Measurements from ENCODE around the gene PHAF1. TPM values are rescaled to one million over a fixed set of nuclear protein-coding genes. Genes with fewer than 3 reads are reported as not detected.

Gene PHAF1
- total RNA-seq, 2 experiments from 2014 or later, result 11.3 to 14.0 TPM

- no peaks in the 10 kb centered on the region for H3K4me1 Mint-ChIP-seq (ENCODE audit: low read depth)
- DNase-seq (no peak), ATAC-seq (no peak)
- H3K27ac Mint-ChIP-seq, result no peak overlapping the region
- peaks cover 43% of the 10 kb centered on the region for H3K36me3 Mint-ChIP-seq (ENCODE audit: low read depth)
- ChIA-PET CTCF (interaction anchor here (1.0 to 6.1 kb wide), 4 partner anchors 17 to 178 kb away, joined by 4 to 40 read pairs (median 4); partner anchors contain the start of gene CES3), POLR2A (interaction anchor here (0.6 to 2.2 kb wide), 2 partner anchors 9 to 22 kb away, joined by 3 to 8 read pairs; no protein-coding TSS in a partner anchor)
- no peak for TF ChIP-seq CTCF (IDR thresholded peaks at IDR 0.05)
- no peaks in the 10 kb centered on the region for H3K27me3 Mint-ChIP-seq
- H3K9me3 Mint-ChIP-seq, result no peaks in the 10 kb centered on the region
- H3K4me3 Mint-ChIP-seq, result no peak overlapping the region
- intact Hi-C loops (cut with micrococcal nuclease), result no loop called here
Observed at GRCh38 chr16:67137605-67138004, 27.9 kb downstream of the PHAF1 start.

- Mint-ChIP-seq H3K9me3 (no peaks in the 10 kb centered on the region), H3K4me3 (no peak overlapping the region), H3K27me3 (no peaks in the 10 kb centered on the region), H3K36me3 (ENCODE audit: low read depth) (peaks cover 52% of the 10 kb centered on the region), H3K4me1 (ENCODE audit: low read depth) (no peaks in the 10 kb centered on the region), H3K27ac (no peak overlapping the region)
- ChIA-PET CTCF (interaction anchor here (1.2 to 6.1 kb wide), 4 partner anchors 12 to 124 kb away, joined by 3 to 40 read pairs (median 6); no protein-coding TSS in a partner anchor), POLR2A (interaction anchor here (0.8 to 1.1 kb wide), 2 partner anchors 12 to 119 kb away, joined by 3 read pairs; no protein-coding TSS in a partner anchor)
- TF ChIP-seq CTCF (IDR thresholded peaks at IDR 0.05), result no peak
- no peak for ATAC-seq
- no peak for DNase-seq
- intact Hi-C loops (cut with micrococcal nuclease), result no loop called here
Observed at GRCh38 chr16:67141391-67141790, 31.6 kb downstream of the PHAF1 start.

GRCh38 chr16:67142342-67142741, 32.6 kb downstream of the PHAF1 start:
- no peak for ATAC-seq
- ChIA-PET POLR2A (no interaction called here), CTCF (interaction anchor here (2.0 to 6.1 kb wide), 2 partner anchors 13 kb away, joined by 7 to 40 read pairs; no protein-coding TSS in a partner anchor)
- Mint-ChIP-seq H3K4me1 (ENCODE audit: low read depth) (no peaks in the 10 kb centered on the region), H3K36me3 (ENCODE audit: low read depth) (peaks cover 52% of the 10 kb centered on the region), H3K27ac (no peak overlapping the region), H3K27me3 (no peaks in the 10 kb centered on the region), H3K9me3 (no peaks in the 10 kb centered on the region), H3K4me3 (no peak overlapping the region)
- DNase-seq, result no peak
- intact Hi-C loops (cut with micrococcal nuclease), result no loop called here
- TF ChIP-seq CTCF (IDR thresholded peaks at IDR 0.05), result no peak

- no peaks in the 10 kb centered on the region for H3K9me3 Mint-ChIP-seq
- H3K4me3 Mint-ChIP-seq, result no peak overlapping the region
- TF ChIP-seq CTCF (IDR thresholded peaks at IDR 0.05), result no peak
- no peak overlapping the region for H3K27ac Mint-ChIP-seq
- no peaks in the 10 kb centered on the region for H3K27me3 Mint-ChIP-seq
- intact Hi-C loops (cut with micrococcal nuclease), result no loop called here
- ChIA-PET CTCF (interaction anchor here (1.5 to 1.6 kb wide), 2 partner anchors 10 to 126 kb away, joined by 4 to 8 read pairs; no protein-coding TSS in a partner anchor), POLR2A (no interaction called here)
- DNase-seq (no peak), ATAC-seq (no peak)
- H3K36me3 Mint-ChIP-seq (ENCODE audit: low read depth), result peaks cover 70% of the 10 kb centered on the region
- H3K4me1 Mint-ChIP-seq (ENCODE audit: low read depth), result peaks cover 2% of the 10 kb centered on the region
Observed at GRCh38 chr16:67144943-67145342, 35.2 kb downstream of the PHAF1 start.

GRCh38 chr16:67145746-67146145, 36.0 kb downstream of the PHAF1 start:
- CTCF ChIA-PET, result interaction anchor here (1.0 kb wide), 1 partner anchor 10 kb away, joined by 7 read pairs; no protein-coding TSS in a partner anchor
- Mint-ChIP-seq H3K9me3 (no peaks in the 10 kb centered on the region), H3K27me3 (no peaks in the 10 kb centered on the region), H3K4me1 (ENCODE audit: low read depth) (peaks cover 2% of the 10 kb centered on the region), H3K27ac (no peak overlapping the region), H3K4me3 (no peak overlapping the region), H3K36me3 (ENCODE audit: low read depth) (peaks cover 63% of the 10 kb centered on the region)
- intact Hi-C loops (cut with micrococcal nuclease), result no loop called here
- no peak for TF ChIP-seq CTCF (IDR thresholded peaks at IDR 0.05)
- POLR2A ChIA-PET, result no interaction called here
- no peak for DNase-seq
- no peak for ATAC-seq
